Measurements from ENCODE around the gene WDR6. TPM values are rescaled to one million over a fixed set of nuclear protein-coding genes. Genes with fewer than 3 reads are reported as not detected.
A peak's percentile ranks its signal among the peaks of the same experiment; 100 is the strongest.

The WDR6 gene
- total RNA-seq, 1 experiment from 2014 or later: 88.5 TPM

- DNase-seq (ENCODE audit: low spot score): no peak
- TF ChIP-seq CTCF (conservative IDR thresholded peaks at IDR 0.05; ENCODE audit: low read depth, low read length) (no peak), EZH2 (IDR thresholded peaks at IDR 0.05; ENCODE audit: borderline replicate concordance, low read depth, low read length, poor library complexity, severe bottlenecking) (no peak)
- Histone ChIP-seq H3K36me3 (ENCODE audit: insufficient read depth, low read length, poor library complexity, severe bottlenecking) (peaks cover 5% of the 10 kb centered on the region), H3K27ac (ENCODE audit: low read depth, low read length, poor library complexity, severe bottlenecking) (no peak overlapping the region), H3K4me1 (ENCODE audit: insufficient read depth, low read length, poor library complexity, severe bottlenecking) (peaks cover 3% of the 10 kb centered on the region), H3K9me3 (ENCODE audit: low read depth, low read length, poor library complexity, severe bottlenecking) (no peaks in the 10 kb centered on the region), H3K27me3 (replicated peaks; ENCODE audit: insufficient read depth, low read depth, low read length, poor library complexity) (no peaks in the 10 kb centered on the region), H3K4me3 (ENCODE audit: low read depth, low read length, poor library complexity, severe bottlenecking) (no peak overlapping the region)
- ChIA-PET CTCF (no interaction called here), POLR2A (ENCODE audit: low non-redundant PET) (no interaction called here)
- BruUV-seq (replicated peaks): no TSS peak
- intact Hi-C loops (cut with micrococcal nuclease; ENCODE audit: unreplicated experiment): loop anchor here (5.0 kb wide), 1 partner anchor 461 kb away; no protein-coding TSS in a partner anchor
These were observed 21.3 kb upstream of the WDR6 start for GRCh38 chr3:48985831-48986376.

- no peak for DNase-seq (ENCODE audit: low spot score)
- no peaks in the 10 kb centered on the region for H3K9me3 ChIP-seq (ENCODE audit: low read depth, low read length, poor library complexity, severe bottlenecking)
- H3K27ac ChIP-seq (ENCODE audit: low read depth, low read length, poor library complexity, severe bottlenecking): peak overlapping the region; percentile 75
- intact Hi-C loops (cut with micrococcal nuclease; ENCODE audit: unreplicated experiment): loop anchor here (5.0 kb wide), 1 partner anchor 458 kb away; no protein-coding TSS in a partner anchor
- H3K27me3 ChIP-seq (replicated peaks; ENCODE audit: insufficient read depth, low read depth, low read length, poor library complexity): no peaks in the 10 kb centered on the region
- no peaks in the 10 kb centered on the region for H3K36me3 ChIP-seq (ENCODE audit: insufficient read depth, low read length, poor library complexity, severe bottlenecking)
- peak overlapping the region; percentile 64 for H3K4me3 ChIP-seq (ENCODE audit: low read depth, low read length, poor library complexity, severe bottlenecking)
- POLR2A ChIA-PET (ENCODE audit: low non-redundant PET): interaction anchor here (1.2 kb wide), 1 partner anchor 18 kb away, joined by 5 read pairs; the partner anchor contains the start of gene WDR6
- BruUV-seq (replicated peaks): TSS peak; percentile 66
- CTCF ChIA-PET: interaction anchor here (1.2 to 1.6 kb wide), 2 partner anchors 18 to 105 kb away, joined by 4 read pairs; partner anchors contain the start of genes QRICH1 and WDR6
- peaks cover 3% of the 10 kb centered on the region for H3K4me1 ChIP-seq (ENCODE audit: insufficient read depth, low read length, poor library complexity, severe bottlenecking)
- TF ChIP-seq CTCF (conservative IDR thresholded peaks at IDR 0.05; ENCODE audit: low read depth, low read length) (no peak), EZH2 (IDR thresholded peaks at IDR 0.05; ENCODE audit: borderline replicate concordance, low read depth, low read length, poor library complexity, severe bottlenecking) (no peak)
These were observed 17.9 kb upstream of the WDR6 start for GRCh38 chr3:48989126-48989795.

DNA sequence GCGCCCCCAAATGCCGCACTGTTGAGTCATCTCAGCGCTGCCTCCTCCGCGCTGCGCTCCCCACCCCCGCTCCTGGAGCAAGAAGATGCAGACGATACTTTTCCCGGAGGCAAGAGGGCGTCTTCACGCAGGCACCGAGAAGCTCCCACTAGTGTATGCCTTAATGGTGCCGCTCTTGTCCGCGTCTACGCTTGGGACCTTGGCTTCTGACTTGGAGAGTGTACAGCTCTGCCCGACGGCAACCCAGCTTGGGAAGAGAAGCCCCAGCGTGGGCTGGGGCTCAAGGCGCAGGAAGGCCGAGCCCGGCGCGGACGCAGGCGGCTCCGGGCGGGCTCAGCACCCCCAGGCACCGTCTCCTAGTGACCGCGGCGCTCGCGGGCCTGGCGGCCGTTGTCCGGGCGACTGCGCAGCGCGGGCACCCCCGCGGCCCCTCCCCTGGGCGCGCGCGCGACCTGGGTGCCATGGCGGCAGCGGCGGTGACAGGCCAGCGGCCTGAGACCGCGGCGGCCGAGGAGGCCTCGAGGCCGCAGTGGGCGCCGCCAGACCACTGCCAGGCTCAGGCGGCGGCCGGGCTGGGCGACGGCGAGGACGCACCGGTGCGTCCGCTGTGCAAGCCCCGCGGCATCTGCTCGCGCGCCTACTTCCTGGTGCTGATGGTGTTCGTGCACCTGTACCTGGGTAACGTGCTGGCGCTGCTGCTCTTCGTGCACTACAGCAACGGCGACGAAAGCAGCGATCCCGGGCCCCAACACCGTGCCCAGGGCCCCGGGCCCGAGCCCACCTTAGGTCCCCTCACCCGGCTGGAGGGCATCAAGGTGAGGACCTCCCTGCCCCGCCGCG, 17.2 kb upstream of the WDR6 start, which contains the start of gene P4HTM:
Gene P4HTM, plus strand, starts transcription at position 446 of the 840 bp plus-strand sequence. Its CDS starts 16 bp downstream, at position 462.
- peaks cover 3% of the 10 kb centered on the region for H3K4me1 ChIP-seq (ENCODE audit: insufficient read depth, low read length, poor library complexity, severe bottlenecking)
- ChIA-PET POLR2A (ENCODE audit: low non-redundant PET) (interaction anchor here (1.2 kb wide), 1 partner anchor 17 kb away, joined by 5 read pairs; the partner anchor contains the start of gene WDR6), CTCF (interaction anchor here (1.2 to 1.6 kb wide), 2 partner anchors 17 to 104 kb away, joined by 4 read pairs; partner anchors contain the start of genes QRICH1 and WDR6)
- intact Hi-C loops (cut with micrococcal nuclease; ENCODE audit: unreplicated experiment): loop anchor here (5.0 kb wide), 1 partner anchor 457 kb away; no protein-coding TSS in a partner anchor
- peak within 1 kb of the TSS; percentile 75 for H3K27ac ChIP-seq (ENCODE audit: low read depth, low read length, poor library complexity, severe bottlenecking)
- no peaks in the 10 kb centered on the region for H3K36me3 ChIP-seq (ENCODE audit: insufficient read depth, low read length, poor library complexity, severe bottlenecking)
- no peaks in the 10 kb centered on the region for H3K27me3 ChIP-seq (replicated peaks; ENCODE audit: insufficient read depth, low read depth, low read length, poor library complexity)
- DNase-seq (ENCODE audit: low spot score): peak; percentile 85
- BruUV-seq (replicated peaks): no TSS peak
- TF ChIP-seq EZH2 (IDR thresholded peaks at IDR 0.05; ENCODE audit: borderline replicate concordance, low read depth, low read length, poor library complexity, severe bottlenecking): no peak
- peak; percentile 43 for TF ChIP-seq CTCF (conservative IDR thresholded peaks at IDR 0.05; ENCODE audit: low read depth, low read length)
- no peaks in the 10 kb centered on the region for H3K9me3 ChIP-seq (ENCODE audit: low read depth, low read length, poor library complexity, severe bottlenecking)
- H3K4me3 ChIP-seq (ENCODE audit: low read depth, low read length, poor library complexity, severe bottlenecking): peak within 1 kb of the TSS; percentile 64

Data from A673 (cell line).